Measurements from ENCODE around the gene ARID3A. TPM values are rescaled to one million over a fixed set of nuclear protein-coding genes. Genes with fewer than 3 reads are reported as not detected.

Gene ARID3A
- total and polyA plus RNA-seq, 2 of the 13 experiments (the other 11 are each of a cell fraction or from before 2014, with no cell fraction given): 71.3 to 77.9 TPM

DNA sequence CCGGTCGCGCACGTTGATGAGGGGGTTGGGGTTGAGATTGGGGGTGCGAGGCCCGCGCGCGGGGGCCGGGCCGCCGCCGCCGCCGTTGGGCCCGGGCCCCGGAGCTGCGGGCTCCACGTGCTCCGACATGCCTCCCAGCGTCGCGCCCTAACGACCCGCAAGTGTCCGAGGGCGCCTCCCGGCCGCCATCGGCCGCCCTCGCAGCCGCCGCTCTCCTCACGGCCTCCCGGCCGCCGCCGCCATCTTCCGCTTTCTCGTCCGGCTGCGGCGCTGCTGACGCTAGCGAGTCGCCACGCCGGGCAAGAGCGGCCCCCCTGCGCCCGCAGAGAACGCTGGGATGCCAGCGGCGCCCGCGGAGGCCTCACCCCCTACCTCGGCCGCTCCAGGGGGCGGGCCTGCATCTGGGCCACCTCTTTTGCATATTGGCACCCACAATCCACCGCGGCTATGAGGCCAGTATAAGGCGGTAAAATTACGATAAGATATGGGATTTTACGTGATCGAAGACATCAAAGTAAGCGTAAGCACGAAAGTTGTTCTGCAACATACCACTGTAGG lies 95.1 kb downstream of the ARID3A start, which contains the start of gene TMEM259 (continued):
- TF ChIP-seq AKNA (CRISPR knock-in tag; IDR thresholded peaks at IDR 0.05; ENCODE audit: borderline replicate concordance) (no peak), ZNF713 (CRISPR knock-in tag; IDR thresholded peaks at IDR 0.05) (no peak), ZNF234 (CRISPR knock-in tag; conservative IDR thresholded peaks at IDR 0.05) (no peak), ZKSCAN8 (CRISPR knock-in tag; IDR thresholded peaks at IDR 0.05; ENCODE audit: borderline replicate concordance) (no peak), MATR3 (CRISPR knock-in tag; IDR thresholded peaks at IDR 0.05) (no peak), CREB1 (IDR thresholded peaks at IDR 0.05) (no peak), CREB1 (CRISPR knock-in tag; IDR thresholded peaks at IDR 0.05) (no peak), ZNF143 (CRISPR knock-in tag; IDR thresholded peaks at IDR 0.05) (peak; percentile 95), ZNF772 (CRISPR knock-in tag; IDR thresholded peaks at IDR 0.05) (no peak; the same call in 1 of the 2 replicates), ZNF350 (CRISPR knock-in tag; IDR thresholded peaks at IDR 0.05; ENCODE audit: borderline replicate concordance, low read depth) (no peak; the same call in 1 of the 2 replicates), SMARCC2 (IDR thresholded peaks at IDR 0.05) (no peak), GATA4 (IDR thresholded peaks at IDR 0.05; ENCODE audit: borderline replicate concordance, low read depth) (no peak), ZNF138 (CRISPR knock-in tag; IDR thresholded peaks at IDR 0.05; ENCODE audit: low read depth) (no peak), SIN3A (IDR thresholded peaks at IDR 0.05; ENCODE audit: borderline replicate concordance, low read depth, low read length) (peak; percentile 60; the same call in 1 of the 2 replicates), XRCC5 (optimal IDR thresholded peaks at IDR 0.05; ENCODE audit: low read length) (peak; percentile 63), HIC2 (CRISPR knock-in tag; IDR thresholded peaks at IDR 0.05; ENCODE audit: low read depth) (no peak), TMF1 (CRISPR knock-in tag; IDR thresholded peaks at IDR 0.05; ENCODE audit: low read depth) (no peak; the same call in 1 of the 2 replicates), TBL1XR1 (IDR thresholded peaks at IDR 0.05; ENCODE audit: borderline replicate concordance, low read length, partially characterized antibody) (peak; percentile 57), ZZZ3 (CRISPR knock-in tag; IDR thresholded peaks at IDR 0.05; ENCODE audit: borderline replicate concordance) (no peak), ZNF740 (CRISPR knock-in tag; IDR thresholded peaks at IDR 0.05) (0 out of 2 replicates have a peak, but pooled peaks have one; percentile 35), ZFP41 (CRISPR knock-in tag; IDR thresholded peaks at IDR 0.05; ENCODE audit: borderline replicate concordance) (no peak), ZNF34 (CRISPR knock-in tag; IDR thresholded peaks at IDR 0.05; ENCODE audit: borderline replicate concordance) (0 out of 2 replicates have a peak, but pooled peaks have one; percentile 34), FOXO1 (CRISPR knock-in tag; IDR thresholded peaks at IDR 0.05) (peak; percentile 33; the same call in 1 of the 2 replicates)
- TF ChIP-seq, protein P1, sequence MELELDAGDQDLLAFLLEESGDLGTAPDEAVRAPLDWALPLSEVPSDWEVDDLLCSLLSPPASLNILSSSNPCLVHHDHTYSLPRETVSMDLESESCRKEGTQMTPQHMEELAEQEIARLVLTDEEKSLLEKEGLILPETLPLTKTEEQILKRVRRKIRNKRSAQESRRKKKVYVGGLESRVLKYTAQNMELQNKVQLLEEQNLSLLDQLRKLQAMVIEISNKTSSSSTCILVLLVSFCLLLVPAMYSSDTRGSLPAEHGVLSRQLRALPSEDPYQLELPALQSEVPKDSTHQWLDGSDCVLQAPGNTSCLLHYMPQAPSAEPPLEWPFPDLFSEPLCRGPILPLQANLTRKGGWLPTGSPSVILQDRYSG (CRISPR knock-in tag; IDR thresholded peaks at IDR 0.05): no peak

Measured in HepG2 (cell line).